SK-MEL-5 (cell line): ENCODE data around the gene ZNF217. TPM values are rescaled to one million over a fixed set of nuclear protein-coding genes. Genes with fewer than 3 reads are reported as not detected.
"Not testable (repeated sequence)": the region's sequence is repeated elsewhere in the genome, so short reads cannot be mapped to it uniquely, and the experiment has no call there.

Experiments
- DNase-seq: peaks from one replicate; pipeline ENCODE4 v3.0.0-alpha.2; 2016; ENCODE audit warnings: low read depth, low spot score
- in situ Hi-C: cut with HindIII; loops from 2 replicates; pipeline ENCODE4 v1.10.0; 2016; ENCODE audit warnings: low sequenced_read_pairs, high pct_unique_total_duplicates, low pct_unique_long_range_greater_than_20kb
- small RNA-seq, 2 experiments: library from RNA; depleted of rRNA; stranded (forward); fragments of <200 nt; gene quantifications; one replicate each; pipeline ENCODE3, GENCODE V24; 2014
- total RNA-seq: library from RNA; depleted of rRNA; stranded (reverse); fragments of >200 nt; shearing (Covaris generic); gene quantifications from 2 replicates; pipeline ENCODE4 v1.2.3, GENCODE V29; 2014

ZNF217 gene
- total RNA-seq, 1 experiment from 2014 or later, result 13.9 TPM

GRCh38 chr20:53527196-53527595 lies 66.4 kb downstream of the ZNF217 start:
- in situ Hi-C loops, result no loop called here

GRCh38 chr20:53524589-53525312 lies 68.9 kb downstream of the ZNF217 start:
- DNase-seq, result peak; percentile 24
- in situ Hi-C loops, result no loop called here

More at GRCh38 chr20:53527196-53527595, 66.4 kb downstream of the ZNF217 start:
- no peak for DNase-seq

- DNase-seq, in situ Hi-C loops: not testable (repeated sequence)
Measured at GRCh38 chr20:53523615-53524014, 70.0 kb downstream of the ZNF217 start.

GRCh38 chr20:53522696-53523095 lies 70.9 kb downstream of the ZNF217 start:
- in situ Hi-C loops, result no loop called here
- DNase-seq, result no peak

- DNase-seq, result no peak
- in situ Hi-C loops, result no loop called here
Measured at GRCh38 chr20:53522026-53522425, 71.6 kb downstream of the ZNF217 start.

- peak; percentile 32 for DNase-seq
- in situ Hi-C loops, result not testable (repeated sequence)
Measured at GRCh38 chr20:53521421-53521820, 72.2 kb downstream of the ZNF217 start.

- peak; percentile 23 for DNase-seq
- in situ Hi-C loops, result no loop called here
Measured at GRCh38 chr20:53517146-53517545, 76.5 kb downstream of the ZNF217 start.

Small RNA genes within 50 kb of the gene (small RNA-seq; reads per million reads assigned to genes)
- gene RF00019, result 0 reads per million in 2 experiments
